GM21528 (cell line): ENCODE measurements around the gene MCF2L.

Experiments used
- ATAC-seq: cut with Tn5 transposase; IDR thresholded peaks from one replicate; pipeline ENCODE4 v1.9.1; 2021; ENCODE audit warnings: mild to moderate bottlenecking, moderate library complexity; ENCODE audit not compliant: unreplicated experiment, low FRiP score

Gene MCF2L

GRCh38 chr13:113137691-113138298 lies 168.8 kb downstream of the MCF2L start:
- ATAC-seq: no peak

- ATAC-seq: no peak
Observed at GRCh38 chr13:113138792-113139551, 170.0 kb downstream of the MCF2L start.

GRCh38 chr13:113139577-113139976 lies 170.6 kb downstream of the MCF2L start:
- ATAC-seq: no peak

GRCh38 chr13:113140677-113141600 lies 171.9 kb downstream of the MCF2L start:
- ATAC-seq: no peak

GRCh38 chr13:113141601-113141970 lies 172.6 kb downstream of the MCF2L start:
- no peak for ATAC-seq

- no peak for ATAC-seq
Observed at GRCh38 chr13:113142876-113143275, 173.9 kb downstream of the MCF2L start.

GRCh38 chr13:113143466-113144254 lies 174.6 kb downstream of the MCF2L start:
- no peak for ATAC-seq

- no peak for ATAC-seq
Observed at GRCh38 chr13:113144255-113144629, 175.2 kb downstream of the MCF2L start.

GRCh38 chr13:113145496-113145895 lies 176.5 kb downstream of the MCF2L start:
- no peak for ATAC-seq

- no peak for ATAC-seq
Observed at GRCh38 chr13:113145911-113146598, 177.0 kb downstream of the MCF2L start.

GRCh38 chr13:113146750-113147149 lies 177.7 kb downstream of the MCF2L start:
- ATAC-seq: no peak

- ATAC-seq: no peak
Observed at GRCh38 chr13:113147206-113147605, 178.2 kb downstream of the MCF2L start.

- no peak for ATAC-seq
Observed at GRCh38 chr13:113148407-113148806, 179.4 kb downstream of the MCF2L start.

- ATAC-seq: no peak
Observed at GRCh38 chr13:113148940-113149503, 180.0 kb downstream of the MCF2L start.
